GM12874 (cell line): ENCODE data around the gene COL23A1.
A peak's percentile ranks its signal among the peaks of the same experiment; 100 is the strongest.

Experiments used
- TF ChIP-seq, protein P1 (sequence below): IDR thresholded peaks from 2 replicates; pipeline ENCODE4 v1.5.1; 2011; ENCODE audit warnings: low read depth, mild to moderate bottlenecking, control low read depth, low read length, moderate library complexity; ENCODE audit not compliant: insufficient read depth

COL23A1 gene

DNA sequence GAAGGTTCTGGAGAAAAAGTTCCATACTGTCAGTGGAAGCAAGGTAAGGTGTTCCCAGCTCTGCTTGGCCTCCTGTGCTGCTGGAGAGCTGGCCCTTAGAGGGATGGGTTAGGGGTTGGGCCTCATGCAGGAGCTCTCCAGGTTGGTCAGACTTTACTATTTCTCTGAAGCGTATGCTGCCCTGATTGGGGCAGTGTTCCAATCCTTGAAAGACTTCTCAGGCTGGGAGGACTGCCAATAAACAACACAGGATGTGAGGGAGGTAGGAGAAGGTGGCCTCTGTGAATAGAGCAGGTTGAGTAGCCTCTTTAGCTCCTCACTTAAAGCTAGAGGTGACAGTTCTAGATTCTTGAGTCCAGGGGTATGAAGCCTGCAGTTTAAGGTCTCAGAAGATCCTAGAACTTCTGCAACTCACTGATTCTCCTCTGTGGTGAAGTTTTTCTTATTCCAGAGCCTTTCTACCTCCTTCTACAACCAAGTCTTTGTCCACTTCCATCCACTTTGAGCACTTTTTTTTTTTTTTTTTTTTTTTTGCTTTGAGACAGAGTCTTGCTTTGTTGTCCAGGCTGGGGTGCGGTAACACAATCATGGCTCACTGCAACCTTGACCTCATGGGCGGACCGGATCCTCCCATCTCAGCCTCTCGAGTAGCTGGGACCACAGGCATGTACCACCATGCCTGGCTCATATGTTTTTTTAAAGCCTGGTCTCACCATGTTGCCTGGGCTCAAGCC, 382.8 kb downstream of the COL23A1 start:
- TF ChIP-seq, protein P1, sequence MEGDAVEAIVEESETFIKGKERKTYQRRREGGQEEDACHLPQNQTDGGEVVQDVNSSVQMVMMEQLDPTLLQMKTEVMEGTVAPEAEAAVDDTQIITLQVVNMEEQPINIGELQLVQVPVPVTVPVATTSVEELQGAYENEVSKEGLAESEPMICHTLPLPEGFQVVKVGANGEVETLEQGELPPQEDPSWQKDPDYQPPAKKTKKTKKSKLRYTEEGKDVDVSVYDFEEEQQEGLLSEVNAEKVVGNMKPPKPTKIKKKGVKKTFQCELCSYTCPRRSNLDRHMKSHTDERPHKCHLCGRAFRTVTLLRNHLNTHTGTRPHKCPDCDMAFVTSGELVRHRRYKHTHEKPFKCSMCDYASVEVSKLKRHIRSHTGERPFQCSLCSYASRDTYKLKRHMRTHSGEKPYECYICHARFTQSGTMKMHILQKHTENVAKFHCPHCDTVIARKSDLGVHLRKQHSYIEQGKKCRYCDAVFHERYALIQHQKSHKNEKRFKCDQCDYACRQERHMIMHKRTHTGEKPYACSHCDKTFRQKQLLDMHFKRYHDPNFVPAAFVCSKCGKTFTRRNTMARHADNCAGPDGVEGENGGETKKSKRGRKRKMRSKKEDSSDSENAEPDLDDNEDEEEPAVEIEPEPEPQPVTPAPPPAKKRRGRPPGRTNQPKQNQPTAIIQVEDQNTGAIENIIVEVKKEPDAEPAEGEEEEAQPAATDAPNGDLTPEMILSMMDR: no peak

- TF ChIP-seq, protein P1: no peak
Measured at GRCh38 chr5:178206166-178207101, 383.8 kb downstream of the COL23A1 start.

DNA sequence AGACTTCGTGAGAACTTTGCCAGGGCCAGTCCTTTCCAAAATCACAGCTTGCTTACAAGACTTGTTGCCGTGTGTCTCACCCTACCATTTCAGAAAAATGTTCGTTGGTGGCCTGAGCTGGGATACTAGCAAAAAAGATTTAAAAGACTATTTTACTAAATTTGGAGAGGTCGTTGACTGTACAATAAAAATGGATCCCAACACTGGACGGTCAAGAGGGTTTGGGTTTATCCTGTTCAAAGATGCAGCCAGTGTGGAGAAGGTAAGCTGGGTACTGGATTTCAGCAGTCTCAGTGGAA, 384.5 kb downstream of the COL23A1 start:
- TF ChIP-seq, protein P1: no peak

- TF ChIP-seq, protein P1: 0 out of 2 replicates have a peak, but pooled peaks have one; percentile 0
Measured at GRCh38 chr5:178204935-178205748, 385.1 kb downstream of the COL23A1 start.

- TF ChIP-seq, protein P1: no peak
Measured at GRCh38 chr5:178204182-178204934, 385.8 kb downstream of the COL23A1 start, which contains the start of gene HNRNPAB. Gene HNRNPAB (plus strand): TSS chr5:178204533. CDS start chr5:178204838, 305 bp downstream.

GRCh38 chr5:178203670-178204181, 386.5 kb downstream of the COL23A1 start:
- TF ChIP-seq, protein P1: no peak
